ENCODE results near the gene REST.
"Not testable (repeated sequence)": the region's sequence is repeated elsewhere in the genome, so short reads cannot be mapped to it uniquely, and the experiment has no call there.

Gene REST

DNA sequence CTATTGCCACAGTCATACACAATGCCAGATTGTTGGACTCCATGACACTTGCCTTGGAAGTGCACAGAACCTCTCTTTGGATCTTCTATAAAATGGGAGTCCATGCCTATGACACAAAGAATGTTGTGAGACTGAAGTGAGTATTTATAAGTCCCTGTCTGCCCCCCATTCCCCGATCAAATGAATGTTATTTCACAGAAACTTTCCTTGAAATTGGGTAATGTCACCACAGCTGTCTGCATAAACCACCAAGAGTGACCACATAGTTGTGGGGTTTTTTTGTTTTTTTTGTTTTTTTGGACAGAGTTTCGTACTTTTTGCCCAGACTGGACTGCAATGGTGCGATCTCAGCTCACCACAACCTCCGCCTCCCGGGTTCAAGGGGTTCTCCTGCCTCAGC lies 27.1 kb upstream of the REST start:
- Histone ChIP-seq H3K4me1 (ENCODE audit: control insufficient read depth, insufficient read depth, low read length) (peaks cover 10% of the 10 kb centered on the region), H3K27ac (ENCODE audit: low read depth, low read length) (no peak overlapping the region), H3K36me3 (ENCODE audit: control insufficient read depth, insufficient read depth, low read length) (no peaks in the 10 kb centered on the region), H3K4me3 (ENCODE audit: low read depth, low read length) (no peak overlapping the region), H3K9ac (ENCODE audit: low read length) (no peak overlapping the region), H3K27me3 (ENCODE audit: control insufficient read depth, insufficient read depth, low read length) (no peaks in the 10 kb centered on the region), H3K9me3 (ENCODE audit: control insufficient read depth, insufficient read depth, low read depth, low read length) (no peaks in the 10 kb centered on the region)

DNA sequence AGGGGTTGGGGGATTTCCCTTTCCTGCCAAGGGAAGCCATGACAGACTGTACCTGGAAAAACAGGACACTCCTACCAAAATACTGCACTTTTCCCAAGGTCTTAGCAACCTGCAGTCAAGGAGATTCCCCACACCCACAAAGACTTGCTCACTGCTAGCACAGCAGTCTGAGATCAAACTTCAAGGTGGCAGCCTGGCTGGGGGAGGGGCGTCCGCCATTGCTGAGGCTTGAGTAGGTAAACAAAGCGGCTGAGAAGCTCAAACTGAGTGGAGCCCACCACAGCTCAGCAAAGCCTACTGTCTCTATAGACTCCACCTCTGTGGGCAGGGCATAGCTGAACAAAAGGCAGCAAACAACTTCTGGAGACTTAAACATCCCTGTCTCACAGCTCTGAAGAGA lies 23.2 kb upstream of the REST start:
- H3K27me3 ChIP-seq (ENCODE audit: control insufficient read depth, insufficient read depth, low read length); H3K9ac ChIP-seq (ENCODE audit: low read length); H3K9me3 ChIP-seq (ENCODE audit: control insufficient read depth, insufficient read depth, low read depth, low read length); H3K27ac ChIP-seq (ENCODE audit: low read depth, low read length); H3K4me3 ChIP-seq (ENCODE audit: low read depth, low read length); H3K36me3 ChIP-seq (ENCODE audit: control insufficient read depth, insufficient read depth, low read length); H3K4me1 ChIP-seq (ENCODE audit: control insufficient read depth, insufficient read depth, low read length): not testable (repeated sequence)

DNA sequence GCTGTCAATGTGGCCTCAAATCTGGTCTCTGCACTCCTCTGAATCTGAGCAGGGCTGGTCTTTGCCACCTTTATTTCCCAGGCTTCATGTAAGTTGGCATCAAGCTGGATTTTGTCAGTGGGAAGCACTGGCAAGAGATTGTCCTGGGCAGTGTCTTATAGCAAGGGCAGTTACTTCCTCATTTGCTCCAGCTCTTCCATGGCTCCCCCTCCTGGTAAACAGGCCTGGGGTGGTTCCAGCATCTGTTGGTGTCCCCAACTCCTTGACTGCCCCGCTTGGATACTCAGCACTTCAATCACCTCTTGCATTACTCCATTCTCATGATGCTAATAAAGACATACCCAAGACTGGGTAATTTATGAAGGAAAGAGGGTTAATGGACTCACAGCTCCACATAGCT lies 15.0 kb upstream of the REST start:
- Histone ChIP-seq H3K36me3 (ENCODE audit: control insufficient read depth, insufficient read depth, low read length) (no peaks in the 10 kb centered on the region), H3K4me3 (ENCODE audit: low read depth, low read length) (no peak overlapping the region), H3K9me3 (ENCODE audit: control insufficient read depth, insufficient read depth, low read depth, low read length) (0 out of 2 replicates have a peak, but pooled peaks cover 2% of the 10 kb centered on the region)

DNA sequence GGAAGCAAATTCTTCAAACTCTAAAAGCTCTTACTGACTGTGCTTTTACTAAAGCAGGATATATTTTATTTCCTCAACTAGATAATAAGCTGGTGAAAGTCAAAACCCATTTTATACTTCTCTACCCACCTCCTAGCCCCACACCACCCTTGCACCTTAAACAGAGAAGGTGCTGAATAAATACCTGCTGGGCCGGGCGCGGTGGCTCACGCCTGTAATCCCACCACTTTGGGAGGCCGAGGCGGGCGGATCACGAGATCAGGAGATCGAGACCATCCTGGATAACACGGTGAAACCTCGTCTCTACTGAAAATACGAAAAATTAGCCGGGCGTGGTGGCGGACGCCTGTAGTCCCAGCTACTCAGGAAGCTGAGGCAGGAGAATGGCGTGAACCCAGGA lies 9.9 kb upstream of the REST start:
- not testable (repeated sequence) for H3K9ac ChIP-seq (ENCODE audit: low read length); H3K9me3 ChIP-seq (ENCODE audit: control insufficient read depth, insufficient read depth, low read depth, low read length); H3K27ac ChIP-seq (ENCODE audit: low read depth, low read length); H3K27me3 ChIP-seq (ENCODE audit: control insufficient read depth, insufficient read depth, low read length); H3K36me3 ChIP-seq (ENCODE audit: control insufficient read depth, insufficient read depth, low read length); H3K4me3 ChIP-seq (ENCODE audit: low read depth, low read length); H3K4me1 ChIP-seq (ENCODE audit: control insufficient read depth, insufficient read depth, low read length)

More for the DNA sequence above, 15.0 kb upstream of the REST start:
- no peaks in the 10 kb centered on the region for H3K27me3 ChIP-seq (ENCODE audit: control insufficient read depth, insufficient read depth, low read length)
- no peak overlapping the region for H3K27ac ChIP-seq (ENCODE audit: low read depth, low read length)
- no peaks in the 10 kb centered on the region for H3K4me1 ChIP-seq (ENCODE audit: control insufficient read depth, insufficient read depth, low read length)
- H3K9ac ChIP-seq (ENCODE audit: low read length): no peak overlapping the region

DNA sequence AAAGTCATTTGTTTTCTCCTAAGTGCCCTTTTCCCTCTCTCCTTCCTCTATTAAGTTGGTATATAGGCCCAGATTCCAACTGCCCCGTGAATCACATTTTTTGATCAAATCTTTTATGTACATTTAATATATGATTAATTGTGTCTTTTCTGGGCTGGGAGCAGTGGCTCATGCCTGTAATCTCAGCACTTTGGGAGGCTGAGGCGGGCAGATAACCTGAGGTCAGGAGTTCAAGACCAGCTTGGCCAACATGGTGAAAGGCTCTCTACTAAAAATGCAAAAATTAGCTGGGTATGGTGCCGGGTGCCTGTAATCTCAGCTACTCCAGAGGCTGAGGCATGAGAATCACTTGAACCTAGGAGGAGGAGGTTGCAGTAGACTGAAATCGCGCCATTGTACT lies 7.5 kb upstream of the REST start:
- H3K27me3 ChIP-seq (ENCODE audit: control insufficient read depth, insufficient read depth, low read length); H3K27ac ChIP-seq (ENCODE audit: low read depth, low read length); H3K4me3 ChIP-seq (ENCODE audit: low read depth, low read length); H3K36me3 ChIP-seq (ENCODE audit: control insufficient read depth, insufficient read depth, low read length); H3K9me3 ChIP-seq (ENCODE audit: control insufficient read depth, insufficient read depth, low read depth, low read length); H3K9ac ChIP-seq (ENCODE audit: low read length): not testable (repeated sequence)
- peaks cover 12% of the 10 kb centered on the region for H3K4me1 ChIP-seq (ENCODE audit: control insufficient read depth, insufficient read depth, low read length)

DNA sequence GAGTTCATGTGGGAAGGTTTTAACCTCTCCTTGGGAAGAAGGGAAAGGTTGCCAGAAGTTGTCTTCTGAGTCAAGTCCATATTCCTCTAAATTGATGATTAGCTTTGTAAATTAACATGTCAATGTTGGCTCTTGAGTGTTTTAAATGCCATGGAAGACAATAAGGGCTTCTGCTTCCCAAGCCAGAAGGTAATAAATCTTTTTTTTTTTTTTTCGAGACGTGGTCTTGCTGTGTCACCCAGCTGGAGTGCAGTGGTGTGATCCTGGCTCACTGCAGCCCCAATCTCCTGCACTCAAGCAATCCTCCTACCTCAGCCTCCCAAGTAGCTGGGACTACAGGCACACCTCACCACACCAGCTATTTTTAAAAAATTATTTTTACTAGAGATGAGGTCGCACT lies 5.0 kb upstream of the REST start:
- H3K27ac ChIP-seq (ENCODE audit: low read depth, low read length): peak overlapping the region; percentile 9; the same call in 1 of the 2 replicates
- no peak overlapping the region for H3K9ac ChIP-seq (ENCODE audit: low read length)
- H3K4me1 ChIP-seq (ENCODE audit: control insufficient read depth, insufficient read depth, low read length): peaks cover 27% of the 10 kb centered on the region
- H3K9me3 ChIP-seq (ENCODE audit: control insufficient read depth, insufficient read depth, low read depth, low read length): no peaks in the 10 kb centered on the region
- H3K36me3 ChIP-seq (ENCODE audit: control insufficient read depth, insufficient read depth, low read length): no peaks in the 10 kb centered on the region
- no peak overlapping the region for H3K4me3 ChIP-seq (ENCODE audit: low read depth, low read length)
- peaks cover 8% of the 10 kb centered on the region; the same call in 1 of the 2 replicates for H3K27me3 ChIP-seq (ENCODE audit: control insufficient read depth, insufficient read depth, low read length)

DNA sequence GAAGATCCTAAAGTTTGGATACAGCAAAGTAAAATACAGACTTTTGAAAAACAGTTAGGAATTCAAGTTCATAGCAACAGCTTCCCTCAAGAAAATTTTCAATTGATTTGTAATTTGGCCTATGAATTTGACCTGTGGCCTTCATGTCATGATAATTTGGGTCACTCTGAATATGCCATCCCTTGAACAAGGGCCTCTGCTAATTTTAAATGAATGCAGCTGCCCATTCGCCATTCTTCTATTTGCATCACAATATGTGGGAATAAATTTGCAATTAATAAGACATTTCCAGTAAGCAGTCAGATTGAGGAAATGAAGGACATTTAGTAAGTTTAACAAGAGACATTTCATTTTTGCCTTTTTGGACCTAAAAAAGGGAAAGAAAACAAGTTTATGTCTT lies 1.9 kb upstream of the REST start:
- Histone ChIP-seq H3K4me3 (ENCODE audit: low read depth, low read length) (0 out of 2 replicates have a peak overlapping the region, but pooled peaks have one; percentile 25), H3K27me3 (ENCODE audit: control insufficient read depth, insufficient read depth, low read length) (peaks cover 8% of the 10 kb centered on the region; the same call in 1 of the 2 replicates), H3K9me3 (ENCODE audit: control insufficient read depth, insufficient read depth, low read depth, low read length) (no peaks in the 10 kb centered on the region), H3K27ac (ENCODE audit: low read depth, low read length) (no peak overlapping the region), H3K9ac (ENCODE audit: low read length) (no peak overlapping the region), H3K36me3 (ENCODE audit: control insufficient read depth, insufficient read depth, low read length) (peaks cover 3% of the 10 kb centered on the region), H3K4me1 (ENCODE audit: control insufficient read depth, insufficient read depth, low read length) (peaks cover 39% of the 10 kb centered on the region)

DNA sequence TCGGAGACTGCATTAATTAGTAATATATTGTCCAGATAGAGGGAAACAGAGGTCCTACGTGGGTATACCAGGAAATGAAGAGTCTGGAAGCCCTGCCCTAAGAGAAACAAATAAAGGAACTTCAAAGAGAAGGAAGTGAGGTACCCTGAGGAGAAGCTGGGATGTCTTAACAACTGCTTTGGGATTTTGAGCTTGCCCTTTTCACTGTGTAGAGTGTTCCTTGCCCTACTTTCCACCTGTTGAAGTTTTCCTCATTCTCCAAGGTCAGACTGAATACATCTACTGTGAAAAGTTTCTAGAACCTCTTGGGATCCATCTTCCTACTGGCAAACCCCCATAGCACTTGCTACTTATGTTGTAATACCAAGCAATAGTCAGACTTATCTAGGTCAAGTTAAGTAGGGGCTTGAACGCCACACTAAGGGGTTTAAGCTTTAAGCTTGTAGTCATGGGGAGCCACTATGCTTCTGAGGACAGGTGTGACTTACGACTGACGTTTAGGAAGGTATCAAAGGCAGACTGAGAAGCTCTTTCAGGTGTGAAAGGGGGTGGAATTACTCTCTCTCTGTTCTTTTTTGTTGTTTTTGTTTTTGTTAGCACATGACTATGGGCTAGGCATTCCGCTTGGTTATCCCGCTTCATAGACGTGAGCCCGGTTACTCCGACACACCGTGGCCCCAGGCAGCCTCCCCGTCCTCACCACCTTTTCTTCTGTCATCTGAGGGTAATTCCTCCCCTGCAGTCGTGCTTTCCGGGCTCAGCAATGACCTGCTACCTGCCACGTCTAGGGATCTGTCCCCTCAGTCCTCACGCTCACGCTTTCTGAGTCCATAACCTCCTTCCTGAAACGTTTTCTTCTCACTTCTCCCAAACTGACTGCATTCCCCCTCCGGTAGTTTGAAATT lies 959 bp upstream of the REST start:
- H3K27me3 ChIP-seq (ENCODE audit: control insufficient read depth, insufficient read depth, low read length): peaks cover 8% of the 10 kb centered on the region; the same call in 1 of the 2 replicates
- peak overlapping the region; percentile 83 for H3K4me3 ChIP-seq (ENCODE audit: low read depth, low read length)
- peaks cover 12% of the 10 kb centered on the region for H3K36me3 ChIP-seq (ENCODE audit: control insufficient read depth, insufficient read depth, low read length)
- peaks cover 47% of the 10 kb centered on the region for H3K4me1 ChIP-seq (ENCODE audit: control insufficient read depth, insufficient read depth, low read length)
- peak overlapping the region; percentile 88 for H3K27ac ChIP-seq (ENCODE audit: low read depth, low read length)
- no peaks in the 10 kb centered on the region for H3K9me3 ChIP-seq (ENCODE audit: control insufficient read depth, insufficient read depth, low read depth, low read length)
- peak overlapping the region; percentile 95 for H3K9ac ChIP-seq (ENCODE audit: low read length)

DNA sequence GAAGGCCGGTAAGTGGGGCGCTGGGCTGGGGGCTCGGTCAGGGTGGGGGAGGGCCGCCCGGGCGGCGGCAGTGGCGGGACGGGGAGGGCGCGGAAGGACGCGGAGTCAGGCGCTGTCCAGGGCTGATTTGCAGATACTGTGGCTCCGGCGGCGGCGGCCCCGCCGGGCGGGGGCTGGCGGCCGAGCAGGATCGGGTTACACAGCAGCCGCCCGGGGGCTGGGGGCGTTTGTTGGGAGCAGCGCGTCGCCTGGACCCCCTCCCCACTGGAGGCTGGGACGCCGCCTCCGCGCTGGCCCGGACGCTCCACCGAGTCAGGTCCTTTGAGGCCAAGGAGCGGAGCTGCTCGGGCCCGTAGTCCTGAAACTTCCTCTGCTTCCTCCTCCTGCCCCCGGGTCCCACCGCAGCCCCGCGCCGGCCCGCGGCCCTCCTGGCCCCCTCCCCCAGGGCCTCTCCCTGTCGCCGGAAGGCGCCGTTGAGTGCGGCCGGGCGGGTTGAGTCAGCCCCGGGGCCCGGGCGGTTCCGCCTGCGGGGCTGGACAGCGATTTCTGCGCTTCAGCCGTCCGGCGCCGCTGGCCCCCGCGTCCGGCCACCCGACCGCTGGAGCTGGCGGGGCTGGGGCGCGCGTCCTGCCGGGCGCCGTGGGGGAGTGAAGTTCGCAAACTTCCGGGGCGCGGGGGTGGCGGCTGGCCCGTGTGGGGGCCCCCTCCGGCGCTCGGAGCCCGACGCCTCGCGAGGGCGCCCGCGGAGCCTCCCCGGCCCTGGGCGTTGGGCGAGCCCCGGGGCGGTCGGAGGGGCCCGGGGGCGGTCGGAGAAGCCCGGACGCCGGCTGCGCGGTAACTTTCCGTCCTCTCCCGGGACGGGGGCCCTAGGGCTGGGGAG lies 746 bp downstream of the REST start:
- H3K4me1 ChIP-seq (ENCODE audit: control insufficient read depth, insufficient read depth, low read length): peaks cover 39% of the 10 kb centered on the region
- H3K36me3 ChIP-seq (ENCODE audit: control insufficient read depth, insufficient read depth, low read length): peaks cover 22% of the 10 kb centered on the region
- peak overlapping the region; percentile 99 for H3K9ac ChIP-seq (ENCODE audit: low read length)
- peaks cover 8% of the 10 kb centered on the region; the same call in 1 of the 2 replicates for H3K27me3 ChIP-seq (ENCODE audit: control insufficient read depth, insufficient read depth, low read length)
- H3K9me3 ChIP-seq (ENCODE audit: control insufficient read depth, insufficient read depth, low read depth, low read length): no peaks in the 10 kb centered on the region
- peak overlapping the region; percentile 83 for H3K4me3 ChIP-seq (ENCODE audit: low read depth, low read length)
- peak overlapping the region; percentile 99 for H3K27ac ChIP-seq (ENCODE audit: low read depth, low read length)

DNA sequence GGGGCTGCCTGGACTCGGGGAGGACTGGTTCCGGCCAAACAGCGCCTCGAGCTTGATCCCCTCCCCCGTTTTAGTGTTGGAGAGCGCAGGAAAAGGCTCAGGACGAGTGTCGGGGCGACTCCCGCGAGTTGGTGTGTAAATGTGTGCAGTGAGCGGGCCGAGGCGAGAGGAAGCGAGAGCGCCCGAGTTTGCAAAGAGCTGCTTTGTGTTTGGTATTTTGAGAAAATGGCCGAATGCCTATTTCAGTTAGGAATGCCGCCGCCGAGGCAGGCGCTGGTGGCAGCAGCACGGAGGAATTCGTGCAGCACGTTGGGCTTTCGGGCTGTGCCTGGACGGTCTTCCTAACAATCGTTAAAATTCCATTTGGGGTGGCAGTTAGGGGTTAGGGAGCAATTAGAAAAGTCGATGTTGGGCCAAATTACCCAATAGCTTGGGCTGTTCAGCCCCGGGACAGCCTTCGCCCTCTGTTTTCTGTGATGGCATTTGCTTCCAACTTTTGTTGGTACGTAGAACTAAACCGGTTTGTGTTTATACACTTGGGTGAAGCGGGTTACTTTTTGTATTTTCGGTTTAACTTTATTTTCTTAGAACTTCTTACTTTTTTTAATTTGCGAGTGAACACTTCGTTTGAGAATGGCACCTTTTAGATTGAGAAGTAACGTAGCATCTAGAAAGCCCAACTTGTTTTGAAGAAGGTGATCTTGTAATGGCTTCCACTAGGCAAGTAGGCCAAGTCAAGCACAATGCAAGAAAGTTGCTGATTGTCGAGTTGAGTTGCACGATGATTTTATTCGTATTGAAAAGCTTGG lies 1.6 kb downstream of the REST start:
- Histone ChIP-seq H3K4me1 (ENCODE audit: control insufficient read depth, insufficient read depth, low read length) (peaks cover 38% of the 10 kb centered on the region), H3K36me3 (ENCODE audit: control insufficient read depth, insufficient read depth, low read length) (peaks cover 31% of the 10 kb centered on the region), H3K9me3 (ENCODE audit: control insufficient read depth, insufficient read depth, low read depth, low read length) (no peaks in the 10 kb centered on the region), H3K9ac (ENCODE audit: low read length) (peak overlapping the region; percentile 99), H3K27me3 (ENCODE audit: control insufficient read depth, insufficient read depth, low read length) (peaks cover 8% of the 10 kb centered on the region; the same call in 1 of the 2 replicates), H3K27ac (ENCODE audit: low read depth, low read length) (peak overlapping the region; percentile 99), H3K4me3 (ENCODE audit: low read depth, low read length) (peak overlapping the region; percentile 83)
